Adrenal gland (tissue), 12 donors: Measurements from ENCODE around the gene FBXL17. TPM values are rescaled to one million over a fixed set of nuclear protein-coding genes. Genes with fewer than 3 reads are reported as not detected.

Source experiments
- DNase-seq, 7 donors: peaks; one replicate each; pipeline ENCODE4 v3.0.0-alpha.2; 2019 to 2020
- H3K27ac ChIP-seq, 5 donors: fragments of 200-600 bp; sonication (generic) in 4 of 5; 1 replicate in 3 of 5; 2 replicates in 2 of 5; pipeline versions ENCODE4 v1.5.1 to v1.8.0; 2016 to 2020; ENCODE audit warnings: mild to moderate bottlenecking in 1 of 5
- H3K27me3 ChIP-seq: fragments of 200-600 bp; 2 replicates; pipeline ENCODE4 v1.8.0; 2021
- H3K36me3 ChIP-seq, 2 donors: fragments of 200-600 bp; replicated peaks in 1 of 2; 1 replicate in 1 of 2; 2 replicates in 1 of 2; pipeline versions ENCODE4 v1.5.1 to v1.8.0; 2018 to 2022
- H3K4me1 ChIP-seq, 2 donors: fragments of 200-600 bp; replicated peaks in 1 of 2; 1 replicate in 1 of 2; 2 replicates in 1 of 2; pipeline versions ENCODE4 v1.5.1 to v1.8.0; 2018 to 2021
- H3K4me3 ChIP-seq, 4 donors: fragments of 200-600 bp; sonication (generic) in 3 of 4; one replicate each; pipeline ENCODE4 v1.5.1; 2016 to 2018
- H3K9me3 ChIP-seq, 3 donors: fragments of 200-600 bp; sonication (generic) in 1 of 3; replicated peaks in 1 of 3; 1 replicate in 2 of 3; 2 replicates in 1 of 3; pipeline versions ENCODE4 v1.5.1 to v1.8.0; 2016 to 2021
- POLR2A ChIP-seq, 2 donors: fragments of 450-650 bp; IDR thresholded peaks; one replicate each; pipeline ENCODE4 v1.6.1; 2017; ENCODE audit warnings: antibody characterized with exemption in 2 of 2, mild to moderate bottlenecking in 2 of 2, moderate library complexity in 1 of 2
- WGBS, 4 donors: extraction: QIAGEN DNeasy Blood & Tissue Kit in 2 of 4; methylation state at CpG; one replicate each; pipeline versions ENCODE4 v1.1.5 to v1.1.7; 2013 to 2017; 5-methylcytosine and 5-hydroxymethylcytosine counted together
- intact Hi-C, 2 donors: fragments of 100-400 bp; cut with DNase I; formaldehyde crosslinking; loops; one replicate each; pipeline versions ENCODE4 v1.14.1 to v1.15.0; 2022 to 2023
- polyA plus RNA-seq, 3 donors: library from polyadenylated mRNA; stranded (reverse); fragments of 200-250 nt in 2 of 3; fragments of 350-450 nt in 1 of 3; fragmentation: Illumina TruSeq in 1 of 3; extraction: RNeasy Lipid Tissue Mini Kit (QIAGEN cat#74804) in 1 of 3; gene quantifications; one replicate each; pipeline ENCODE4 v1.2.3, GENCODE V29; 2013 to 2014
- total RNA-seq, 9 donors: library from RNA; depleted of rRNA in 4 of 9; stranded (reverse); fragments of >200 nt in 4 of 9; fragments of 120-200 nt in 1 of 9; fragmentation: NEBNext Ultra II Directional in 1 of 9; extraction: Animal tissue kit (Norgen Biotek cat#: 25700) in 1 of 9; gene quantifications; one replicate each; pipeline versions ENCODE4 v1.1.0 to v1.2.4, GENCODE V29; 2013 to 2023
- TF ChIP-seq, protein P1 (sequence below), 6 experiments: fragments of 450-650 bp in 4 of 6; fragments of 200-600 bp in 2 of 6; sonication (generic) in 1 of 6; IDR thresholded peaks; 1 replicate in 5 of 6; 2 replicates in 1 of 6; pipeline versions ENCODE4 v1.5.1 to v1.8.0; 2016 to 2021; ENCODE audit warnings: antibody characterized with exemption in 6 of 6, mild to moderate bottlenecking in 2 of 6, moderate library complexity in 1 of 6
- donor health status: healthy with polysubstance abuse.
- donor health status: Bipolar disorder and iron deficiency.
- donor health status: DM: yes; HTN: yes; CAD: no.
- donor health status: DM: no; HTN: no; CAD: no.
- donor health status: DM: no; HTN: no; CAD: no.
- donor health status: DM: yes; HTN: yes; CAD: no.

Gene FBXL17
- total and polyA plus RNA-seq, 12 donors, result 4.4 to 29.4 (median 21.3) TPM

DNA sequence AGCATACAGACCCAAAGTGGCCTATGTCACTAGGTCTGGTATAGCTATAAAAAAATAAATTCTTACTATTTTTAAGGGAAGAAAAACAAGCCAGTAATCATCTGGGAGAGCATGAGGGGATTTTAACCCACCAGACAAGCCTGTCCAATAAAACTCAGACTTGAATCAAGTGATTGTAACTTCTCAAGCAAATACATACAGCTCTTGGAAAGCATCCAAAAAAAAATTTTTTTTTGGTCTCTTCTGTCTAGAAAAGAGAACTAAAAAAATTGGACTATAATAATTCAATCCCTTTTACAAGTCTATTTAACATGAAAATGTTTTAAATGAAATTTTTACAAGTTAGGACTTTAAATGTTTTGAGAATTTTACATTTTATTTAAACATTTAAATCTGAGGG lies 61.7 kb downstream of the FBXL17 start:
- Histone ChIP-seq H3K9me3 (no peaks in the 10 kb centered on the region), H3K27ac (no peak overlapping the region), H3K4me3 (no peak overlapping the region), H3K4me1 (peaks cover 0 to 15% of the 10 kb centered on the region in 2 donors), H3K27me3 (no peaks in the 10 kb centered on the region), H3K36me3 (no peaks in the 10 kb centered on the region)
- DNase-seq, result no peak
- TF ChIP-seq, protein P1, sequence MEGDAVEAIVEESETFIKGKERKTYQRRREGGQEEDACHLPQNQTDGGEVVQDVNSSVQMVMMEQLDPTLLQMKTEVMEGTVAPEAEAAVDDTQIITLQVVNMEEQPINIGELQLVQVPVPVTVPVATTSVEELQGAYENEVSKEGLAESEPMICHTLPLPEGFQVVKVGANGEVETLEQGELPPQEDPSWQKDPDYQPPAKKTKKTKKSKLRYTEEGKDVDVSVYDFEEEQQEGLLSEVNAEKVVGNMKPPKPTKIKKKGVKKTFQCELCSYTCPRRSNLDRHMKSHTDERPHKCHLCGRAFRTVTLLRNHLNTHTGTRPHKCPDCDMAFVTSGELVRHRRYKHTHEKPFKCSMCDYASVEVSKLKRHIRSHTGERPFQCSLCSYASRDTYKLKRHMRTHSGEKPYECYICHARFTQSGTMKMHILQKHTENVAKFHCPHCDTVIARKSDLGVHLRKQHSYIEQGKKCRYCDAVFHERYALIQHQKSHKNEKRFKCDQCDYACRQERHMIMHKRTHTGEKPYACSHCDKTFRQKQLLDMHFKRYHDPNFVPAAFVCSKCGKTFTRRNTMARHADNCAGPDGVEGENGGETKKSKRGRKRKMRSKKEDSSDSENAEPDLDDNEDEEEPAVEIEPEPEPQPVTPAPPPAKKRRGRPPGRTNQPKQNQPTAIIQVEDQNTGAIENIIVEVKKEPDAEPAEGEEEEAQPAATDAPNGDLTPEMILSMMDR (IDR thresholded peaks at IDR 0.05), result no peak
- no peak for TF ChIP-seq POLR2A (IDR thresholded peaks at IDR 0.05)
- intact Hi-C loops, result no loop called here

DNA sequence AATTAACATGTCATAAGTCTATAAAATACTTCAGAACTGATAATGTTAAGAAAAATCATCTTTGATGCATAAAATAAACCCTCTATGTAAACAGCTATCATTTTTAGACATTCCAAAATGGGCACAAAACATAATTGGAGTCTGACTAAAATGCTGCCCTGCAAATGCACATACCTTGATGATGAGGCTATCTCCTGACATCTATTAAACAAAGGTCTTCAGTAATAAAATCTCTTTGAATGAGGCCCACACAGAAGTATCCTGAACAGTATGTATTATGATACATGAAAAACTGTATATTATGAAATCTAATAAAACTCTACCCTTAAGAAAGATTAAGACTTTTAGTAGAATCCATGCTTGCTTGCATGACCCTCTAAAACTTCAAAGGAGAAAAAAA lies 66.1 kb downstream of the FBXL17 start:
- Histone ChIP-seq H3K4me1 (peaks cover 0 to 15% of the 10 kb centered on the region in 2 donors), H3K27me3 (no peaks in the 10 kb centered on the region), H3K36me3 (no peaks in the 10 kb centered on the region), H3K27ac (no peak overlapping the region), H3K9me3 (no peaks in the 10 kb centered on the region), H3K4me3 (no peak overlapping the region)
- intact Hi-C loops, result no loop called here
- TF ChIP-seq, protein P1 (IDR thresholded peaks at IDR 0.05), result no peak
- no peak for TF ChIP-seq POLR2A (IDR thresholded peaks at IDR 0.05)
- no peak for DNase-seq

DNA sequence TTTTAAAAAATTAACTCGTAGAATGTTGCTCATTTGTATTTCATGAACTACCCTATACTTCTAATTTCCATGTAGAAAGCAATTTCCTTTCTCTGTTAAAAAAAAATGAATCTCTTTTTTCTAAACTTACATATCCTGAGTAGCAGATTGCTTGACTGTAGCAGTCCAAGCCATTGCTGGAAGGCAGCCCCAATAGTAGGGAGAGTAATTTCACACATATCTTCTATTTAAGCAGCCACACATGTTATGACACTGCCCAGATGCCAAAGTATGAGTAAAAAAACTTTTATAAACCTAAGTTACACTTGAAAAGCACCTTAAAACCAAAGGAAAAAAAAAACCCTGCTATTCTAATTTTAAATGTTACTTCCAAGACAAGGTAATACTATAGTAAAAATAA lies 69.6 kb downstream of the FBXL17 start:
- DNase-seq, result no peak
- Histone ChIP-seq H3K4me3 (no peak overlapping the region), H3K27me3 (no peaks in the 10 kb centered on the region), H3K4me1 (peaks cover 0 to 9% of the 10 kb centered on the region in 2 donors), H3K36me3 (no peaks in the 10 kb centered on the region), H3K9me3 (no peaks in the 10 kb centered on the region), H3K27ac (no peak overlapping the region)
- intact Hi-C loops, result no loop called here
- TF ChIP-seq, protein P1 (IDR thresholded peaks at IDR 0.05), result no peak
- TF ChIP-seq POLR2A (IDR thresholded peaks at IDR 0.05), result no peak
- WGBS, 4 donors, result 94 to 96% (median 96%) methylated on average over 1 of the region's 1 CpG

DNA sequence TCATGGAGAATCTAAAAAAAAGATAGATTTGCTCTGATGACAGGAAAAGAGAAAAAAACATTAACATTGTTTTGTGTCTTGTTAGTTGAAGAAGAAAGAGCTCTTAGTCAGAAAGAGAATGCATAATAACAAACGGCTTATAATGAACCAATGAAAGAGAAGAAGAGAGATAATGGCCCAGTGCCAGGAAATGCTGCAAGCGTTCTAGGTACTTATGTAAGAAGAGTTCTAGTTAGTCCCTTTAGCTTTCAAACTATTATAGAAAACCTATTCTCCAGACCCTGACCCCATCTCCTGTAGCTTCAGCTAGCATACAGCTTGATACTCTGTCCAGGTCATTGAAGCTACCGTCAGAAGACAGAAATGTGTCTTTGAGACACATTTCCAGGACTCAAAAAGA lies 70.2 kb downstream of the FBXL17 start:
- Histone ChIP-seq H3K4me1 (peaks cover 0 to 9% of the 10 kb centered on the region in 2 donors), H3K4me3 (no peak overlapping the region), H3K27ac (no peak overlapping the region), H3K9me3 (no peaks in the 10 kb centered on the region), H3K36me3 (no peaks in the 10 kb centered on the region), H3K27me3 (no peaks in the 10 kb centered on the region)
- DNase-seq, result no peak
- 89 to 95% (median 92%) methylated on average over 3 of the region's 3 CpGs for WGBS, 4 donors
- intact Hi-C loops, result no loop called here
- TF ChIP-seq POLR2A (IDR thresholded peaks at IDR 0.05), result no peak
- TF ChIP-seq, protein P1 (IDR thresholded peaks at IDR 0.05), result no peak
